HepG2 (cell line): ENCODE data around the gene ZFAND3. TPM values are rescaled to one million over a fixed set of nuclear protein-coding genes. Genes with fewer than 3 reads are reported as not detected.

Experiments used
- ZKSCAN8 ChIP-seq: IDR thresholded peaks from 2 replicates; pipeline ENCODE4 v1.6.1; 2016; ENCODE audit warnings: borderline replicate concordance, missing genetic modification reagents, missing compliant biosample characterization
- ZNF296 ChIP-seq: sonication (generic); formaldehyde crosslinking; conservative IDR thresholded peaks from 2 replicates; pipeline ENCODE4 v1.5.0; 2020; ENCODE audit warnings: mild to moderate bottlenecking, missing genetic modification reagents
- ZNF30 ChIP-seq: sonication (generic); formaldehyde crosslinking; IDR thresholded peaks from 2 replicates; pipeline ENCODE4 v1.5.0; 2020; ENCODE audit warnings: mild to moderate bottlenecking, missing genetic modification reagents
- polyA plus RNA-seq, 8 experiments: library from polyadenylated mRNA; depleted of rRNA in 3 of 8; stranded (reverse) in 7 of 8; unstranded in 1 of 8; fragments of >200 nt; fragmentation: Illumina TruSeq in 4 of 8; extraction: Trizol in 4 of 8; gene quantifications; 2 replicates each; pipeline versions ENCODE4 v1.2.1 to v1.2.3, GENCODE V29; 2011 to 2016; ENCODE audit warnings: low read depth in 4 of 8, missing spikeins in 1 of 8, mixed read lengths in 1 of 8; ENCODE audit not compliant: insufficient read depth in 1 of 8
- total RNA-seq, 5 experiments: library from RNA; depleted of rRNA; stranded (reverse); fragments of >200 nt; fragmentation: Illumina TruSeq; extraction: Trizol; gene quantifications; 2 replicates each; pipeline ENCODE4 v1.2.3, GENCODE V29; 2016; ENCODE audit warnings: low read depth in 1 of 5
- TF ChIP-seq, protein P1 (sequence below): sonication (generic); formaldehyde crosslinking; IDR thresholded peaks from 2 replicates; pipeline ENCODE4 v1.5.1; 2020; ENCODE audit warnings: mild to moderate bottlenecking, missing genetic modification reagents, moderate library complexity
- TF ChIP-seq, protein P2 (sequence below): sonication (generic); formaldehyde crosslinking; IDR thresholded peaks from 2 replicates; pipeline ENCODE4 v1.4.0; 2020; ENCODE audit warnings: missing genetic modification reagents
- TF ChIP-seq, protein P3 (sequence below): sonication (generic); formaldehyde crosslinking; IDR thresholded peaks from 2 replicates; pipeline ENCODE4 v1.4.0; 2020; ENCODE audit warnings: mild to moderate bottlenecking, missing genetic modification reagents, borderline replicate concordance
- TF ChIP-seq, protein P4 (sequence below): sonication (generic); formaldehyde crosslinking; IDR thresholded peaks from 2 replicates; pipeline ENCODE4 v1.5.1; 2020; ENCODE audit warnings: mild to moderate bottlenecking, missing genetic modification reagents, moderate library complexity

ZFAND3 gene
- total and polyA plus RNA-seq, 2 of the 13 experiments (the other 11 are each of a cell fraction or from before 2014, with no cell fraction given) = 16.4 to 17.1 TPM

DNA sequence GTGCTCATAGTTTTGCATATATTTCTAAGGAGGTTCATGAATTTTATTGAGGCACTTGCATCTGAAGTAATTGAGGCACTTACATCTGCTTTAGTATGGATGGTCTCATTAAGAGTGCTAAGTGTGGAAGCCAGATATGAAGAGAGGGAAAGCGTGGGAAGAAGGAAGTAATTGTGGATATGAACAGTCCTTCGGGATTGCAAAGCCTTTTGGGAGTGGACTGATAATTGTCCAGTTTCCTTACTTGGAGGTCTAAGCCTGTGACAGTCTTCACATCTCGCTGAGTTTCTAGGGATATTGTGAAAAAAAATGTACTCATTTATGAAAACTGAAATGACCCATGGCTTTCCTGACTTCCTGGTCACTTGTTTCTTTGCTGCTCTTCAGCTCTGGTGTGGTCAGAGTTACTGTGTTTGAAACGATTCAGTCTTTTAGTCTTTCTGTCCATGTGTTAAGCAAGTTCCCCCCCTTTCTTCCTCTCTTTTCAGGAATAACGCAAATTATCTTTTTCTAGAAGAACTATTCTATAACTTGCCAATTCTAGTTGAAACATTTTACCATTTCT lies 137.3 kb downstream of the ZFAND3 start (continued):
- TF ChIP-seq, protein P1, sequence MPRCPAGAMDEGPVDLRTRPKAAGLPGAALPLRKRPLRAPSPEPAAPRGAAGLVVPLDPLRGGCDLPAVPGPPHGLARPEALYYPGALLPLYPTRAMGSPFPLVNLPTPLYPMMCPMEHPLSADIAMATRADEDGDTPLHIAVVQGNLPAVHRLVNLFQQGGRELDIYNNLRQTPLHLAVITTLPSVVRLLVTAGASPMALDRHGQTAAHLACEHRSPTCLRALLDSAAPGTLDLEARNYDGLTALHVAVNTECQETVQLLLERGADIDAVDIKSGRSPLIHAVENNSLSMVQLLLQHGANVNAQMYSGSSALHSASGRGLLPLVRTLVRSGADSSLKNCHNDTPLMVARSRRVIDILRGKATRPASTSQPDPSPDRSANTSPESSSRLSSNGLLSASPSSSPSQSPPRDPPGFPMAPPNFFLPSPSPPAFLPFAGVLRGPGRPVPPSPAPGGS (CRISPR knock-in tag) = no peak
- no peak for TF ChIP-seq ZNF296 (CRISPR knock-in tag)
- TF ChIP-seq, protein P2, sequence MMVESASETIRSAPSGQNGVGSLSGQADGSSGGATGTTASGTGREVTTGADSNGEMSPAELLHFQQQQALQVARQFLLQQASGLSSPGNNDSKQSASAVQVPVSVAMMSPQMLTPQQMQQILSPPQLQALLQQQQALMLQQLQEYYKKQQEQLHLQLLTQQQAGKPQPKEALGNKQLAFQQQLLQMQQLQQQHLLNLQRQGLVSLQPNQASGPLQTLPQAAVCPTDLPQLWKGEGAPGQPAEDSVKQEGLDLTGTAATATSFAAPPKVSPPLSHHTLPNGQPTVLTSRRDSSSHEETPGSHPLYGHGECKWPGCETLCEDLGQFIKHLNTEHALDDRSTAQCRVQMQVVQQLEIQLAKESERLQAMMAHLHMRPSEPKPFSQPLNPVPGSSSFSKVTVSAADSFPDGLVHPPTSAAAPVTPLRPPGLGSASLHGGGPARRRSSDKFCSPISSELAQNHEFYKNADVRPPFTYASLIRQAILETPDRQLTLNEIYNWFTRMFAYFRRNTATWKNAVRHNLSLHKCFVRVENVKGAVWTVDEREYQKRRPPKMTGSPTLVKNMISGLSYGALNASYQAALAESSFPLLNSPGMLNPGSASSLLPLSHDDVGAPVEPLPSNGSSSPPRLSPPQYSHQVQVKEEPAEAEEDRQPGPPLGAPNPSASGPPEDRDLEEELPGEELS = no peak
- no peak for TF ChIP-seq ZKSCAN8 (CRISPR knock-in tag)
- TF ChIP-seq, protein P3, sequence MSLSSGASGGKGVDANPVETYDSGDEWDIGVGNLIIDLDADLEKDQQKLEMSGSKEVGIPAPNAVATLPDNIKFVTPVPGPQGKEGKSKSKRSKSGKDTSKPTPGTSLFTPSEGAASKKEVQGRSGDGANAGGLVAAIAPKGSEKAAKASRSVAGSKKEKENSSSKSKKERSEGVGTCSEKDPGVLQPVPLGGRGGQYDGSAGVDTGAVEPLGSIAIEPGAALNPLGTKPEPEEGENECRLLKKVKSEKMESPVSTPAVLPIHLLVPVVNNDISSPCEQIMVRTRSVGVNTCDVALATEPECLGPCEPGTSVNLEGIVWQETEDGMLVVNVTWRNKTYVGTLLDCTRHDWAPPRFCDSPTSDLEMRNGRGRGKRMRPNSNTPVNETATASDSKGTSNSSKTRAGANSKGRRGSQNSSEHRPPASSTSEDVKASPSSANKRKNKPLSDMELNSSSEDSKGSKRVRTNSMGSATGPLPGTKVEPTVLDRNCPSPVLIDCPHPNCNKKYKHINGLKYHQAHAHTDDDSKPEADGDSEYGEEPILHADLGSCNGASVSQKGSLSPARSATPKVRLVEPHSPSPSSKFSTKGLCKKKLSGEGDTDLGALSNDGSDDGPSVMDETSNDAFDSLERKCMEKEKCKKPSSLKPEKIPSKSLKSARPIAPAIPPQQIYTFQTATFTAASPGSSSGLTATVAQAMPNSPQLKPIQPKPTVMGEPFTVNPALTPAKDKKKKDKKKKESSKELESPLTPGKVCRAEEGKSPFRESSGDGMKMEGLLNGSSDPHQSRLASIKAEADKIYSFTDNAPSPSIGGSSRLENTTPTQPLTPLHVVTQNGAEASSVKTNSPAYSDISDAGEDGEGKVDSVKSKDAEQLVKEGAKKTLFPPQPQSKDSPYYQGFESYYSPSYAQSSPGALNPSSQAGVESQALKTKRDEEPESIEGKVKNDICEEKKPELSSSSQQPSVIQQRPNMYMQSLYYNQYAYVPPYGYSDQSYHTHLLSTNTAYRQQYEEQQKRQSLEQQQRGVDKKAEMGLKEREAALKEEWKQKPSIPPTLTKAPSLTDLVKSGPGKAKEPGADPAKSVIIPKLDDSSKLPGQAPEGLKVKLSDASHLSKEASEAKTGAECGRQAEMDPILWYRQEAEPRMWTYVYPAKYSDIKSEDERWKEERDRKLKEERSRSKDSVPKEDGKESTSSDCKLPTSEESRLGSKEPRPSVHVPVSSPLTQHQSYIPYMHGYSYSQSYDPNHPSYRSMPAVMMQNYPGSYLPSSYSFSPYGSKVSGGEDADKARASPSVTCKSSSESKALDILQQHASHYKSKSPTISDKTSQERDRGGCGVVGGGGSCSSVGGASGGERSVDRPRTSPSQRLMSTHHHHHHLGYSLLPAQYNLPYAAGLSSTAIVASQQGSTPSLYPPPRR (CRISPR knock-in tag) = no peak
- TF ChIP-seq, protein P4, sequence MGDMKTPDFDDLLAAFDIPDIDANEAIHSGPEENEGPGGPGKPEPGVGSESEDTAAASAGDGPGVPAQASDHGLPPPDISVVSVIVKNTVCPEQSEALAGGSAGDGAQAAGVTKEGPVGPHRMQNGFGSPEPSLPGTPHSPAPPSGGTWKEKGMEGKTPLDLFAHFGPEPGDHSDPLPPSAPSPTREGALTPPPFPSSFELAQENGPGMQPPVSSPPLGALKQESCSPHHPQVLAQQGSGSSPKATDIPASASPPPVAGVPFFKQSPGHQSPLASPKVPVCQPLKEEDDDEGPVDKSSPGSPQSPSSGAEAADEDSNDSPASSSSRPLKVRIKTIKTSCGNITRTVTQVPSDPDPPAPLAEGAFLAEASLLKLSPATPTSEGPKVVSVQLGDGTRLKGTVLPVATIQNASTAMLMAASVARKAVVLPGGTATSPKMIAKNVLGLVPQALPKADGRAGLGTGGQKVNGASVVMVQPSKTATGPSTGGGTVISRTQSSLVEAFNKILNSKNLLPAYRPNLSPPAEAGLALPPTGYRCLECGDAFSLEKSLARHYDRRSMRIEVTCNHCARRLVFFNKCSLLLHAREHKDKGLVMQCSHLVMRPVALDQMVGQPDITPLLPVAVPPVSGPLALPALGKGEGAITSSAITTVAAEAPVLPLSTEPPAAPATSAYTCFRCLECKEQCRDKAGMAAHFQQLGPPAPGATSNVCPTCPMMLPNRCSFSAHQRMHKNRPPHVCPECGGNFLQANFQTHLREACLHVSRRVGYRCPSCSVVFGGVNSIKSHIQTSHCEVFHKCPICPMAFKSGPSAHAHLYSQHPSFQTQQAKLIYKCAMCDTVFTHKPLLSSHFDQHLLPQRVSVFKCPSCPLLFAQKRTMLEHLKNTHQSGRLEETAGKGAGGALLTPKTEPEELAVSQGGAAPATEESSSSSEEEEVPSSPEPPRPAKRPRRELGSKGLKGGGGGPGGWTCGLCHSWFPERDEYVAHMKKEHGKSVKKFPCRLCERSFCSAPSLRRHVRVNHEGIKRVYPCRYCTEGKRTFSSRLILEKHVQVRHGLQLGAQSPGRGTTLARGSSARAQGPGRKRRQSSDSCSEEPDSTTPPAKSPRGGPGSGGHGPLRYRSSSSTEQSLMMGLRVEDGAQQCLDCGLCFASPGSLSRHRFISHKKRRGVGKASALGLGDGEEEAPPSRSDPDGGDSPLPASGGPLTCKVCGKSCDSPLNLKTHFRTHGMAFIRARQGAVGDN = no peak
- TF ChIP-seq ZNF30 (CRISPR knock-in tag) = no peak
